Esophagus squamous epithelium (tissue), 4 donors: ENCODE results near the gene COMMD9.

Source experiments
- POLR2A ChIP-seq, 4 donors: fragments of 450-650 bp; IDR thresholded peaks; one replicate each; pipeline ENCODE4 v1.6.1; 2017; ENCODE audit warnings: antibody characterized with exemption in 4 of 4, mild to moderate bottlenecking in 4 of 4, moderate library complexity in 3 of 4
- TF ChIP-seq, protein P1 (sequence below), 6 experiments: fragments of 450-650 bp in 4 of 6; fragments of 200-600 bp in 2 of 6; sonication (generic) in 2 of 6; IDR thresholded peaks; one replicate each; pipeline ENCODE4 v1.5.1; 2016 to 2019; ENCODE audit warnings: antibody characterized with exemption in 6 of 6, mild to moderate bottlenecking in 4 of 6, moderate library complexity in 4 of 6

DNA sequence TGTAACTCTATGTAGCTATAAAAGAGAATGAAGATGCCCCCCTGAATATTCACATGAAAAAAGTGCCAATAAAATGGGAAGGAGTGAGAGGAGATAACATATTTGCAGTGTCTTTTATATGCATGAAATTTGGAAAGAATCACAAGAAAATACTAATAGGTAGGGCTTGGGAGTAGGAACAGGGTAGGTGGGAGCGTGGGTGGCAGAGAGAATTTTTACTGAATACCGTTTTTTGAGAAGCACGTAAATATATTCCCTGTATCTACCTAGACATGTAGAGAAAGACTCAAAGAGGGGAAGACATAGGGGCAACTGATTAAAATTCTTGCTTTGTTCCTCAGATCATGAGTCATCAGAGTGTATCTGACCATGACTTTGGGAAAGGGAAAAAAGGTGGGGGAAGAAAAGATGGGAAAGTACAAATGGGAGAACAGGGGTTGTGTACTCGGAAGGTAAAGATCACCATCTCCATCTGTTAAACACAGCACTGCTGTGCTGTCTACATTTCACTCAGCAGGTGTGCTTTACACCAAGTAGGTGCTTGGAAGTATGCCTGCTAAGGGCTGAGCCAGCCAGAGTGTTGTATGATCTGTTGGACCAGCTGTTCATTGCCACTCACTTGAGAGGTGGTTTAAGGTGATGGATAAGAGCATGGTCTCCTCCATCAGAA lies 22.8 kb upstream of the COMMD9 start:
- TF ChIP-seq, protein P1, sequence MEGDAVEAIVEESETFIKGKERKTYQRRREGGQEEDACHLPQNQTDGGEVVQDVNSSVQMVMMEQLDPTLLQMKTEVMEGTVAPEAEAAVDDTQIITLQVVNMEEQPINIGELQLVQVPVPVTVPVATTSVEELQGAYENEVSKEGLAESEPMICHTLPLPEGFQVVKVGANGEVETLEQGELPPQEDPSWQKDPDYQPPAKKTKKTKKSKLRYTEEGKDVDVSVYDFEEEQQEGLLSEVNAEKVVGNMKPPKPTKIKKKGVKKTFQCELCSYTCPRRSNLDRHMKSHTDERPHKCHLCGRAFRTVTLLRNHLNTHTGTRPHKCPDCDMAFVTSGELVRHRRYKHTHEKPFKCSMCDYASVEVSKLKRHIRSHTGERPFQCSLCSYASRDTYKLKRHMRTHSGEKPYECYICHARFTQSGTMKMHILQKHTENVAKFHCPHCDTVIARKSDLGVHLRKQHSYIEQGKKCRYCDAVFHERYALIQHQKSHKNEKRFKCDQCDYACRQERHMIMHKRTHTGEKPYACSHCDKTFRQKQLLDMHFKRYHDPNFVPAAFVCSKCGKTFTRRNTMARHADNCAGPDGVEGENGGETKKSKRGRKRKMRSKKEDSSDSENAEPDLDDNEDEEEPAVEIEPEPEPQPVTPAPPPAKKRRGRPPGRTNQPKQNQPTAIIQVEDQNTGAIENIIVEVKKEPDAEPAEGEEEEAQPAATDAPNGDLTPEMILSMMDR (IDR thresholded peaks at IDR 0.05), result no peak
- TF ChIP-seq POLR2A (IDR thresholded peaks at IDR 0.05), result no peak
